HG03064 (cell line): ENCODE data around the gene DYNC2I2.

Experiments
- ATAC-seq: cut with Tn5 transposase; IDR thresholded peaks from one replicate; pipeline ENCODE4 v1.9.1; 2021; ENCODE audit warnings: low read depth; ENCODE audit not compliant: unreplicated experiment

The DYNC2I2 gene

DNA sequence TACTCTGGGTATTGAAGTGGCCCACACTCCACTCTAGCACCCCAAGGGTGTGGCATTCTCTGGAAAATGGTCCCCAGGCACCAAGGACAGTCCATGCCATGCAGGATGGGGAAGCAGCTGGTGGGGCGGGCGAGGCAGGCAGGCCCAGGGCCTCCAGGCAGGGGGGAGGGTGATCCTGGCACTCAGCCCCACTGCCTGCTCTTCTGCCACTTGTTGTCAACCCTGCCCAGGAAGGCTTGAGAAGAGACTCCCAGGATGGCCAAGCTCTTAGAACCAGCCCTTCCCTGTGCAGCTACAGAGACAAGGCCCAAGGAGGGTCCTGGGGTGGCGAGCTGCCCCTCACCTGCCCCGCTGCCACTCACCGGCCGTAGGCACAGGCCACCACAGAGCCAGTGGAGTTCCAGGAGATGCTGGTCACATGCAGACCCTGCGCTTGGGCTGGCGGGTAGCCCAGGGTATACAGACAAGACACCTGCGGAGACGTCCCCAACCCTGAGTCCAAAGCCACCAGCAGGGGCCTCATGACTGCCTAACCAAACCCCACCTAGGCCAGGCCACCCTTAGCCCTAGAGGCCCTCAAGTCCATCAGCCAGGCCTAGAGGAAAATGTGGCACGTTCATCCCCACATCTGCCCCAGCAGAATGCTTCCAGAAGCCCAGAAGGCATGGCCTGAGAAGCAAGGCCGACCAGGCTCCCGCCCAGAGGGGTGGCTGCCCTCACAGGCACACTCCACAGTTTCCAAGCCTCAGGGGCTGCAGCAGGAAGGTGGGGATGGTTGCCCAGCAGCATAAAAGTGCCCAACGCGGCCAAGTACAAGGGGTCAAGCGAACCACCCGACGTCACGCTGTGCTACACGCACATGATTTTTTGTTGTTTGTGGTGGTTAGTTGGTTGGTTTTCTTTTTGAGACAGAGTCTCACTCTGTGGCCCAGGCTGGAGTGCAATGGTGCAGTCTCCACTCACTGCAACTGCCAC, 19.8 kb downstream of the DYNC2I2 start:
- ATAC-seq = no peak

- ATAC-seq = no peak
These were observed 20.6 kb downstream of the DYNC2I2 start for GRCh38 chr9:128636024-128636390.

DNA sequence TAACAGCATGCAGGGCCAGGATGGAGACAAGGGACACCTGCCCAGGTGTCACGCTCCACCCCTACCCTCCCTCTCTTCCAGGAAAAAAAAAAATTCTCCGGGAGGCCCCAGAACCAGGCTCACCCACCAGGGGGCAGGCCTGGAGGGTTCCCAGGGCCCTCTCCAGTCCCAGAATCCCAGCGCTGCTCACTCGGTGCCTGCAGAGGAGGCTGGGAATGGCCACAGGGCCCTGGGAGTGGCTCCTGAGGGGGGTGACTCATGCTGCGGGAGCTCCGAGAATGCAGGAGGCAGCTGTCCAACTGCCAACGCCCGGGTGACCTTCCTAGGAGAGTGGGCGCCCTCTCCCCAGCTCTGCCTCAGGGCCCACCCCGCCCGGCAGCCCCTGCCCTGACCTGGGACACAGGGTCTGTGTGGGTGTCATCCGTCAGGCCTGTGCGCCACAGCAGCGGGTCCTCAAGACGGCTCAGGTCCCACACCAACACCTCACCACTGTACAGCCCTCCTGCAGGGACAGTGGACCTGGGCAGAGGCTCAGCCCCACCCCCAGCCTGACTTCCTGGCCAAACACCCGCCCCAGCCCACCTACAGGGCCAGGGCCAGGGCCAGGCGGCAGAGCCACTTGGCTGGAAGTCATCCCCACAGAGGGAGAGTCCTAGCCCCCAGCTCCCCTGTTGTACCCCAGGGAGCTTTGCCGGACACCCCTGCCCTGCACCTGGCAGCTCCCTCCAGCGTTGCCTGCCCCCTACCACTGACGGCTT, 21.2 kb downstream of the DYNC2I2 start:
- ATAC-seq = no peak

DNA sequence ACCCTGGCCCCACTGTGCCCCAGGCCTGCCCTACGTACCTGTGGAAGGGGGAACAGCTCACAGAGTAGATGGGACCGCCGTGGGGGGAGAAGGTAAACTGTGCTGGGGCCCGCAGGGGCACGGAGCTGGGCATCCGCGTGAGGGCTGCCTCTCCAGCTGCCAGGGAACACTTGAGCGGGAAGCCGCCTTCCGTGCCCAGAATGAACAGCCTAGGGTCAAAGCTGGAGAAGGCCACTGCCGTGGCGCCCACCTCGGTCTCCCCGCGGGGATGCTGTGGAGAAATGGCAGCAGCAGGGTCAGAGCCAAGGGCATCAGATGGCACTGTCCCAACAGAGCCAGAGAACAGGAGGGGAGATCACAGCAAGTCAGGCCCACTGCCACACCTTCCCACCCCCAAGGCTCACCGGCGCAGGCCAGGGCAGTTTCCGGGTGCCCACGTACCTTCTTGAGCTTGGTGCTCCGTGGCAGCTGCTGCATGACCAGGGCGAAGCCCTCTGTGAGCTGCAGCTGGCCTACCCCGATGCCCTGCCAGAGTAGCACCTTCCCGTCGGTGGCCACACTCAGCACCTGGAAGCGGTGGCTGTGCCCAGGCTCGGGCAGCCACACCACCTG, 21.9 kb downstream of the DYNC2I2 start:
- ATAC-seq = no peak

- ATAC-seq = no peak
These were observed 22.5 kb downstream of the DYNC2I2 start for GRCh38 chr9:128634111-128634510.

DNA sequence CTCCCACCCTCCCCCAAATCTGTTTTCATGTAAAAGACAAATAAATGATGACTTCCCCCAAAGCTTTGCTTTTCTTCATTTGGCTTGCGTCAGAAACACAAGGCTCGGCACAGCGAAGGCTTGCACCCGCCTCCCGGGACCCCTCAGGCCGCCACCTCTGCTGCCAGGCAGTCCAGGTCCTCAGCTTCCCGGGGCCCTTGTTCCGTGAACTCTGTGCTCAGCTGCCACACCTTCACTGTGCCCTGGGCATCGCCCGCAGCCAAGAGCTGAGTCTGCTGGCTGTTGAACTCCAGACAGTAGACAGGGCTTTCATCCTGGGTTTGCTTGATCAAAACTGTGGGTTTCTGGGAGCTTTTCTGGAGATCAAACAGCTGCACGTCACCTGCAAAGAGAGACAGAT, 23.0 kb downstream of the DYNC2I2 start:
- ATAC-seq = no peak

- ATAC-seq = no peak
These were observed 23.6 kb downstream of the DYNC2I2 start for GRCh38 chr9:128633057-128633456.

- ATAC-seq = no peak
These were observed 24.2 kb downstream of the DYNC2I2 start for GRCh38 chr9:128632486-128632885.

- no peak for ATAC-seq
These were observed 24.6 kb downstream of the DYNC2I2 start for GRCh38 chr9:128632066-128632465.

DNA sequence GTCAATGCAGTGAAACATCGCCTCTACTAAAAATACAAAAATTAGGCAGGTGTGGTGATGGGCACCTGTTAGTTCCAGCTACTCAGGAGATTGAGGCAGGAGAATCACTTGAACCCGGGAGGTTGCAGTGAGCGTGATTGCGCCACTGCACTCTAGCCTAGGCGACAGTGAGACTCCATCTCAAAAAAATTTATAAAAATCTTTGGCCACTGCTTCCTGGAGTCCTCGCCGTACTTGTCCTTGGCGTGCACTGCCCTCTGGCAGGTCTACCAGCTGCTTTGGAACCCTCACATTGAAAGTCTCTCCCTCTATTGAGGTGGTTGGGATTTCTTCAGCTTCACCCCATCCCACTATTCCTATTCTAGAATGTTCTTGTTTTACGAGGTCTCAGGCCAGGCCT, 25.0 kb downstream of the DYNC2I2 start:
- ATAC-seq = no peak

- no peak for ATAC-seq
These were observed 26.6 kb downstream of the DYNC2I2 start for GRCh38 chr9:128629852-128630545.

GRCh38 chr9:128629136-128629535, 27.5 kb downstream of the DYNC2I2 start:
- ATAC-seq = no peak

- no peak for ATAC-seq
These were observed 28.1 kb downstream of the DYNC2I2 start for GRCh38 chr9:128628471-128629048.

DNA sequence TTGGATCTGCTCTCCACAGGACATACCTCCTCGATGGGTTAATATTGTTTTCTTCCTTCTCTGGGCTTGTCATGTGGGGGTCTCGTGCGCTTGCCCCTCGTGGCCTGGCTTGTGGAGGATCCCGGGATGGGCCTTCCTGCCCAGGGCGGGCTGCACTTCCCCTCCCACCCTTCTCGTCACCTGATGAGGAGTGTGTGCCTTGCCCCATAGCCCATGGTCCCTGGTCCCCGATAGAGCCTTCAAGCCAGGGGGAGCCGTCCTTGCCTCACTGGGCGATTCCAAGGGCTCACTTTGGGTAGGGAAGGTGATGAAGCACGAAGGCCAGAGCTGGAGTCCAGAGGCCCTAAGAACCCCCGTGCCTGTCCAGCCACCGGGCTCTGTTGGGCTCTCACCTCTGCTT, 28.7 kb downstream of the DYNC2I2 start:
- no peak for ATAC-seq

DNA sequence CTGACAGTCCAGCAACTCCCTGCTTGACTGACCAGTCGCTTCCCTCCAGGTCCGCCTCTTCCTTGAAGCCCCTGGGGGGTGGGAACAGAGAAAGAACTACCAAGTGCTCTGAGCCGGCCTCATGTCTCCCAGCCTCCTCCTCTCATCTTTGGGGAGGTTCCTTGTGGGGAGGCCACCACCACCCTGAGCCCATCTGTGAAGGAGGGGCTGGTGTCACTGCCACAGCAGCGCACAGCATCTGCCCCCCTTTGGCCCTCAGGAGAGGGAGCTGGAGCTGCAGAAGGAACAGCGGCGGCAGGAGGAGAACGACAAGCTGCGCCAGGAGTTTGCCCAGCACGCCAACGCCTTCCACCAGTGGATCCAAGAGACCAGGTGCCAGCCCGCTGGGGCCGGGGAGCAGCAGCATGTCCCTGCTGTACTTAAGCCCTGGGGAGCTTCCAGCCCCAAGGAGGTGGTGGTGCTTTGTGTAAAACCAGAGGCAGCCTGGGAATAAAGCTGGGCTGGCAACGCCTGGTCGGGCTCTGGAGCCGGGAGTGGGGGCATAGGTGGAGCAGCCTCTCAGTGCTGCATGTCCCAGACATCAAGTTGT, 29.4 kb downstream of the DYNC2I2 start:
- no peak for ATAC-seq

GRCh38 chr9:128626181-128626580, 30.5 kb downstream of the DYNC2I2 start:
- ATAC-seq = no peak

DNA sequence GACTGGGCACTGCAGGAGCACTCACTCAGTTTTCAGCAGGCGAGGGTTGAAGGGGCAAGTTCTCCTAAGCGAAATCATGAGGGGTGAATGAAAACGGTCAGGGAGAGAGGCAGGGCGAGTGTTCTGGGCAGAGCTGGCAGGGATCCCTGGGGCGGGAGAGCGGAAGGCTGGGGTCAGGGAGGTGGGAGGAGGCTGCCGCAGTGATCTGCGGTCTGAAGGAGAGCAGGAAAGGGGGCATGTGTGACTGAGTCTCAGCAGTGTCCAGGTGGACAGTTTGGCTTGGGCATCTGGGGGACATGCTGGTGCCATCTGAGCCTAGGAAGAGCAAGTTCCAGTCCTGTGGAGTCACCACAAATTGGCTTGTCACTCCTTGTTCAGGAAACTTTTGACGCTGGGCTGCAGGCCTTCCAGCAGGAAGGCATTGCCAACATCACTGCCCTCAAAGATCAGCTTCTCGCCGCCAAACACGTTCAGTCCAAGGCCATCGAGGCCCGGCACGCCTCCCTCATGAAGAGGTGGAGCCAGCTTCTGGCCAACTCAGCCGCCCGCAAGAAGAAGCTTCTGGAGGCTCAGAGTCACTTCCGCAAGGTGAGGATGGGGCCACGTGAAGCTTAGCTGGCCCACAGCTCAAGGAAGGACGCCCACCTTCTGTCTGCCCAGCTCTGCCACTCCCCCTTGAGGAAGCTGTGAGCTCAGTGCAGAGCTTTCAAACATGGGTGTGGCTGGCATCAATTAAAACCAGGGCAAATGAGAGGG, 31.1 kb downstream of the DYNC2I2 start:
- no peak for ATAC-seq

- no peak for ATAC-seq
These were observed 32.1 kb downstream of the DYNC2I2 start for GRCh38 chr9:128624566-128624965.

DNA sequence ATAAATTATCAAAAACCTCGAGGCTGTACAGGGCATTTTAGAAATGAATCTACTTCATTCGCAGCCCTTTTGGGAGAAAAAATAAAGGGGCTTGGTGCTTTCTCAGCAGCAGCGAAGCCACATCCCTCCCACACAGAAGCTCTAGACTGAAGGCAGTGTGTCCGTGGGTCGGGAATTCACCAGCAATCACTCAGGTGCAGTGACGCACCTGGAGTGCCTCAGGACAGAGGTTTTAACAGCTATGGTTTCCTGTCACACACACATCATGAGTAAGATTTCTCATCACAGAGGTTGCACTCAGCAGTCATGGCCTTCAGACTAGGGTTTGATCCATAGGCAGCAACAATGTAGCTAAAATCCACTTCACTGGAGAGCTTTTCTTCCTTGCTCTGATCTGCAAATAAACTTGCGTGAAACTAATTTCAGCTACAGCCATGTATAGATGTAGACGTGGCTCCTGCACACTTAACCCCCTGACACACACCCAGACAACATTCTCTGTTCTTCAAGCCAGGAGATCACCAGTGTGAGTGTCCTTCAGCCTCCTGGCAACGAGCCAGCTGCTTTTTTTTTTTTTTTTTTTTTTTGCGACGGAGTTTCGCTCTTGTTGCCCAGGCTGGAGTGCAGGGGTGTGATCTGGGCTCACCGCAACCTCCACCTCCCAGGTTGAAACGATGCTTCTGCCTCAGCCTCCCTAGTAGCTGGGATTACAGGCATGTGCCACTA, 34.8 kb downstream of the DYNC2I2 start:
- ATAC-seq = no peak
